Upper lobe of left lung (tissue), 6 donors: ENCODE results near the gene CR1L. TPM values are rescaled to one million over a fixed set of nuclear protein-coding genes. Genes with fewer than 3 reads are reported as not detected.

ENCODE experiments used
- ATAC-seq, 2 donors: fragments of 200-7000 bp; cut with Tn5 transposase; one replicate each; pipeline ENCODE4 v1.9.1; 2022; ENCODE audit warnings: mild to moderate bottlenecking in 2 of 2, moderate library complexity in 2 of 2; ENCODE audit not compliant: low FRiP score in 2 of 2
- DNase-seq, 2 donors: peaks; one replicate each; pipeline ENCODE4 v3.0.0-alpha.2; 2019 to 2020
- H3K27ac ChIP-seq, 4 donors: fragments of 200-600 bp; sonication (generic); one replicate each; pipeline ENCODE4 v1.5.1; 2016 to 2019
- H3K27me3 ChIP-seq, 4 donors: fragments of 200-600 bp; sonication (generic); one replicate each; pipeline ENCODE4 v1.5.1; 2017 to 2019
- H3K36me3 ChIP-seq, 4 donors: fragments of 200-600 bp; sonication (generic); one replicate each; pipeline ENCODE4 v1.5.1; 2016 to 2019
- H3K4me1 ChIP-seq, 4 donors: fragments of 200-600 bp; sonication (generic); one replicate each; pipeline ENCODE4 v1.5.1; 2018 to 2019
- H3K4me3 ChIP-seq, 4 donors: fragments of 200-600 bp; sonication (generic); one replicate each; pipeline ENCODE4 v1.5.1; 2017 to 2019; ENCODE audit warnings: mild to moderate bottlenecking in 2 of 4, moderate library complexity in 1 of 4
- H3K9me3 ChIP-seq, 4 donors: fragments of 200-600 bp; sonication (generic); one replicate each; pipeline ENCODE4 v1.5.1; 2018 to 2019
- CTCF ChIP-seq, 6 experiments: fragments of 450-650 bp in 4 of 6; fragments of 200-600 bp in 2 of 6; sonication (generic) in 2 of 6; IDR thresholded peaks; one replicate each; pipeline ENCODE4 v1.5.1; 2016 to 2019; ENCODE audit warnings: antibody characterized with exemption in 6 of 6
- EP300 ChIP-seq, 4 donors: sonication (generic); formaldehyde crosslinking; IDR thresholded peaks; one replicate each; pipeline ENCODE4 v1.5.1; 2017; ENCODE audit warnings: antibody characterized with exemption in 4 of 4, control low read depth in 2 of 4
- POLR2A ChIP-seq, 4 donors: fragments of 450-650 bp; IDR thresholded peaks; one replicate each; pipeline ENCODE4 v1.5.1; 2016 to 2017; ENCODE audit warnings: antibody characterized with exemption in 4 of 4, mild to moderate bottlenecking in 2 of 4
- POLR2AphosphoS5 ChIP-seq, 2 donors: sonication (generic); formaldehyde crosslinking; IDR thresholded peaks; one replicate each; pipeline ENCODE4 v1.5.1; 2017; ENCODE audit warnings: antibody characterized with exemption in 2 of 2
- WGBS, 2 donors: methylation state at CpG; one replicate each; pipeline ENCODE4 v1.1.5; 2017 to 2018; 5-methylcytosine and 5-hydroxymethylcytosine counted together
- total RNA-seq, 6 donors: library from RNA; depleted of rRNA in 4 of 6; stranded (reverse); fragments of >200 nt in 4 of 6; gene quantifications; one replicate each; pipeline versions ENCODE4 v1.1.0 to v1.2.1, GENCODE V29; 2016 to 2021
- donor health status: DM: no; HTN: no; CAD: no; lungs with moderate emphysema.
- donor health status: DM: no; HTN: yes; CAD: no; lungs with severe emphysema.

The CR1L gene
- total RNA-seq, 6 donors from 2014 or later, result 0.30 to 1.0 TPM; not detected in 4

GRCh38 chr1:207755846-207756693 is 111.1 kb downstream of the CR1L start:
- Histone ChIP-seq H3K9me3 (no peaks in the 10 kb centered on the region), H3K4me3 (no peak overlapping the region), H3K27ac (peak overlapping the region in 1 of 4 donors; percentile 97), H3K4me1 (peaks cover 30 to 44% (median 38%) of the 10 kb centered on the region in 4 donors), H3K27me3 (no peaks in the 10 kb centered on the region), H3K36me3 (peaks cover 14 to 40% (median 24%) of the 10 kb centered on the region in 4 donors)
- DNase-seq, result no peak
- TF ChIP-seq POLR2A (IDR thresholded peaks at IDR 0.05) (no peak), POLR2AphosphoS5 (IDR thresholded peaks at IDR 0.05) (no peak), CTCF (IDR thresholded peaks at IDR 0.05) (no peak), EP300 (IDR thresholded peaks at IDR 0.05) (no peak)
- ATAC-seq, result no peak
- 58 to 77% methylated on average over 2 of the region's 2 CpGs for WGBS, 2 donors

- 92 to 97% methylated on average over 13 of the region's 13 CpGs for WGBS, 2 donors
- H3K27ac ChIP-seq, result no peak overlapping the region
- peaks cover 0 to 6% (median 0%) of the 10 kb centered on the region in 4 donors for H3K4me1 ChIP-seq
- peaks cover 36 to 88% (median 52%) of the 10 kb centered on the region in 4 donors for H3K36me3 ChIP-seq
- H3K27me3 ChIP-seq, result no peaks in the 10 kb centered on the region
- no peak overlapping the region for H3K4me3 ChIP-seq
- H3K9me3 ChIP-seq, result no peaks in the 10 kb centered on the region
- ATAC-seq (peak in 1 of 2 donors; percentile 49), DNase-seq (peak in 1 of 2 donors; percentile 52)
- TF ChIP-seq EP300 (IDR thresholded peaks at IDR 0.05) (no peak), POLR2AphosphoS5 (IDR thresholded peaks at IDR 0.05) (no peak), CTCF (IDR thresholded peaks at IDR 0.05) (no peak), POLR2A (IDR thresholded peaks at IDR 0.05) (no peak)
These were observed 117.7 kb downstream of the CR1L start for GRCh38 chr1:207762622-207763021.

GRCh38 chr1:207763091-207763490 is 118.2 kb downstream of the CR1L start:
- Histone ChIP-seq H3K27me3 (no peaks in the 10 kb centered on the region), H3K36me3 (peaks cover 36 to 88% (median 49%) of the 10 kb centered on the region in 4 donors), H3K27ac (no peak overlapping the region), H3K9me3 (no peaks in the 10 kb centered on the region), H3K4me3 (no peak overlapping the region), H3K4me1 (peaks cover 0 to 4% (median 0%) of the 10 kb centered on the region in 4 donors)
- TF ChIP-seq EP300 (IDR thresholded peaks at IDR 0.05), result no peak
- TF ChIP-seq CTCF (IDR thresholded peaks at IDR 0.05), result no peak
- 94 to 96% methylated on average over 3 to 10 of the region's 10 CpGs for WGBS, 2 donors
- ATAC-seq, result peak in 1 of 2 donors; percentile 26
- peak in 1 of 2 donors; percentile 46 for DNase-seq

- peaks cover 36 to 87% (median 45%) of the 10 kb centered on the region in 4 donors for H3K36me3 ChIP-seq
- 87 to 96% methylated on average over 9 of the region's 9 CpGs for WGBS, 2 donors
These were observed 119.0 kb downstream of the CR1L start for GRCh38 chr1:207763972-207764371.

More at GRCh38 chr1:207763972-207764371, 119.0 kb downstream of the CR1L start:
- H3K27me3 ChIP-seq, result no peaks in the 10 kb centered on the region
- no peak overlapping the region for H3K4me3 ChIP-seq
- no peak overlapping the region for H3K27ac ChIP-seq
- no peaks in the 10 kb centered on the region for H3K9me3 ChIP-seq
- DNase-seq, result peak in 1 of 2 donors; percentile 38
- TF ChIP-seq POLR2AphosphoS5 (IDR thresholded peaks at IDR 0.05) (no peak), CTCF (IDR thresholded peaks at IDR 0.05) (no peak), POLR2A (IDR thresholded peaks at IDR 0.05) (no peak), EP300 (IDR thresholded peaks at IDR 0.05) (no peak)
- no peaks in the 10 kb centered on the region for H3K4me1 ChIP-seq
- ATAC-seq, result no peak
